H1 (cell line): Measurements from ENCODE around the gene UHRF1. TPM values are rescaled to one million over a fixed set of nuclear protein-coding genes. Genes with fewer than 3 reads are reported as not detected.

Source experiments
- CTCF ChIA-PET: fragments of 300-600 bp; sonication (Branson Sonifier 250); formaldehyde crosslinking; loops from one replicate; lab custom pipeline; 2021; ENCODE audit not compliant: partially characterized antibody; lab: Charles Lee
- POLR2A ChIA-PET: fragments of 300-600 bp; sonication (Branson Sonifier 250); formaldehyde crosslinking; loops from one replicate; lab custom pipeline; 2021; ENCODE audit warnings: inconsistent platforms; ENCODE audit not compliant: partially characterized antibody; lab: Charles Lee
- DNase-seq, 2 experiments: peaks; one replicate each; pipeline versions ENCODE4 v3.0.0 to v3.0.0-alpha.2; 2010 to 2022; ENCODE audit warnings: low spot score in 2 of 2, low read depth in 1 of 2, mixed read lengths in 1 of 2
- FAIRE-seq: peaks from 2 replicates; lab custom pipeline; 2011; peaks lifted over from hg19 to GRCh38; lab: Jason Lieb, UNC
- H2AFZ ChIP-seq: 2 replicates; pipeline ENCODE4 v1.8.1; 2012; ENCODE audit warnings: low read length, inconsistent platforms
- H2AK5ac ChIP-seq: 2 replicates; pipeline ENCODE4 v1.6.1; 2013; ENCODE audit warnings: low read depth, low read length
- H2BK120ac ChIP-seq: replicated peaks from 2 replicates; pipeline ENCODE3; 2013; ENCODE audit warnings: low read depth, low read length, inconsistent platforms
- H2BK12ac ChIP-seq: 2 replicates; pipeline ENCODE4 v1.6.1; 2013; ENCODE audit warnings: low read depth, low read length
- H2BK15ac ChIP-seq: 2 replicates; pipeline ENCODE4 v1.6.1; 2013; ENCODE audit warnings: low read length
- H2BK20ac ChIP-seq: 2 replicates; pipeline ENCODE4 v1.6.1; 2013; ENCODE audit warnings: low read length
- H2BK5ac ChIP-seq: 2 replicates; pipeline ENCODE4 v1.6.1; 2013; ENCODE audit warnings: low read depth, low read length
- H3K14ac ChIP-seq: 2 replicates; pipeline ENCODE4 v1.6.1; 2013; ENCODE audit warnings: inconsistent platforms; ENCODE audit not compliant: insufficient read length
- H3K18ac ChIP-seq: 2 replicates; pipeline ENCODE4 v1.6.1; 2013; ENCODE audit warnings: low read length; ENCODE audit errors: extremely low read depth
- H3K23ac ChIP-seq: 2 replicates; pipeline ENCODE4 v1.6.1; 2013; ENCODE audit warnings: inconsistent platforms; ENCODE audit not compliant: insufficient read length
- H3K23me2 ChIP-seq: 2 replicates; pipeline ENCODE4 v1.6.1; 2013; ENCODE audit warnings: low read depth, low read length
- H3K27ac ChIP-seq: 2 replicates; pipeline ENCODE4 v1.6.1; 2011; ENCODE audit warnings: low read depth, low read length, inconsistent platforms
- H3K27me3 ChIP-seq, 4 experiments: replicated peaks in 1 of 4; 1 replicate in 1 of 4; 2 replicates in 3 of 4; pipeline versions ENCODE4 v1.6.1 to v1.8.1; 2011 to 2013; ENCODE audit warnings: low read length in 3 of 4, mild to moderate bottlenecking in 3 of 4, inconsistent platforms in 2 of 4, mixed read lengths in 2 of 4, moderate library complexity in 1 of 4; ENCODE audit not compliant: control insufficient read depth in 3 of 4, insufficient read depth in 3 of 4; ENCODE audit errors: extremely low read depth in 1 of 4
- H3K36me3 ChIP-seq, 4 experiments: 2 replicates each; pipeline versions ENCODE4 v1.6.1 to v1.8.1; 2011 to 2013; ENCODE audit warnings: mild to moderate bottlenecking in 4 of 4, low read length in 3 of 4, moderate library complexity in 2 of 4, control low read depth in 1 of 4, inconsistent platforms in 1 of 4; ENCODE audit not compliant: insufficient read depth in 4 of 4, control insufficient read depth in 2 of 4
- H3K4ac ChIP-seq: replicated peaks from 2 replicates; pipeline ENCODE3; 2013; ENCODE audit warnings: low read length, low read depth, mixed read lengths, inconsistent platforms; ENCODE audit not compliant: insufficient read length
- H3K4me1 ChIP-seq, 4 experiments: replicated peaks in 1 of 4; 1 replicate in 1 of 4; 2 replicates in 3 of 4; pipeline versions ENCODE4 v1.6.1 to v1.8.1; 2011 to 2013; ENCODE audit warnings: low read length in 3 of 4, inconsistent platforms in 2 of 4, mixed read lengths in 1 of 4; ENCODE audit not compliant: insufficient read depth in 4 of 4, control insufficient read depth in 3 of 4
- H3K4me2 ChIP-seq, 2 experiments: 2 replicates each; pipeline versions ENCODE4 v1.6.1 to v1.8.1; 2011 to 2013; ENCODE audit warnings: low read depth in 2 of 2, low read length in 2 of 2, control low read depth in 1 of 2, inconsistent platforms in 1 of 2, mild to moderate bottlenecking in 1 of 2; ENCODE audit not compliant: insufficient read depth in 1 of 2
- H3K4me3 ChIP-seq, 4 experiments: fragments of 200-600, 300-600 bp in 1 of 4; sonication (generic), shearing (Covaris generic), sonication (Bioruptor Twin) in 1 of 4; 2 replicates each; pipeline versions ENCODE4 v1.5.1 to v1.8.1; 2011 to 2016; ENCODE audit warnings: low read length in 4 of 4, low read depth in 3 of 4, control low read depth in 2 of 4, inconsistent platforms in 2 of 4, mild to moderate bottlenecking in 2 of 4, mixed read lengths in 1 of 4, moderate library complexity in 1 of 4; ENCODE audit not compliant: insufficient read depth in 2 of 4; ENCODE audit errors: extremely low read depth in 1 of 4
- H3K56ac ChIP-seq: replicated peaks from 2 replicates; pipeline ENCODE3; 2013; ENCODE audit warnings: low read depth, mild to moderate bottlenecking, mixed read lengths, low read length, inconsistent platforms; ENCODE audit not compliant: insufficient read length
- H3K79me1 ChIP-seq: 2 replicates; pipeline ENCODE4 v1.6.1; 2013; ENCODE audit warnings: low read depth, low read length, control low read depth
- H3K79me2 ChIP-seq, 2 experiments: 2 replicates each; pipeline versions ENCODE4 v1.6.1 to v1.8.1; 2012 to 2013; ENCODE audit warnings: low read length in 2 of 2, mild to moderate bottlenecking in 2 of 2, inconsistent platforms in 1 of 2; ENCODE audit not compliant: insufficient read depth in 2 of 2, control insufficient read depth in 1 of 2
- H3K9ac ChIP-seq, 4 experiments: replicated peaks in 1 of 4; 1 replicate in 1 of 4; 2 replicates in 3 of 4; pipeline versions ENCODE4 v1.6.1 to v1.8.1; 2011 to 2013; ENCODE audit warnings: low read depth in 3 of 4, low read length in 3 of 4, control low read depth in 2 of 4, mild to moderate bottlenecking in 2 of 4, moderate library complexity in 2 of 4, inconsistent platforms in 1 of 4; ENCODE audit errors: extremely low read depth in 1 of 4
- H3K9me3 ChIP-seq, 2 experiments: 2 replicates each; pipeline versions ENCODE4 v1.6.1 to v1.8.1; 2012 to 2013; ENCODE audit warnings: mild to moderate bottlenecking in 2 of 2, moderate library complexity in 2 of 2, control low read depth in 1 of 2, inconsistent platforms in 1 of 2, low read depth in 1 of 2, low read length in 1 of 2, mixed read lengths in 1 of 2; ENCODE audit not compliant: insufficient read depth in 2 of 2
- H4K20me1 ChIP-seq, 2 experiments: replicated peaks in 1 of 2; 2 replicates each; pipeline versions ENCODE3 to v1.8.1; 2011 to 2013; ENCODE audit warnings: inconsistent platforms in 2 of 2, low read length in 2 of 2, mild to moderate bottlenecking in 1 of 2; ENCODE audit not compliant: insufficient read depth in 2 of 2, control insufficient read depth in 1 of 2
- H4K5ac ChIP-seq: 2 replicates; pipeline ENCODE4 v1.6.1; 2013; ENCODE audit warnings: low read length, low read depth, mixed read lengths, inconsistent platforms; ENCODE audit not compliant: insufficient read length
- H4K8ac ChIP-seq: 2 replicates; pipeline ENCODE4 v1.8.0; 2013; ENCODE audit warnings: mild to moderate bottlenecking, moderate library complexity, low read length, inconsistent platforms; ENCODE audit not compliant: insufficient read depth; ENCODE audit errors: extremely low read depth
- H4K91ac ChIP-seq: replicated peaks from 2 replicates; pipeline ENCODE3; 2013; ENCODE audit warnings: low read length, mixed read lengths, inconsistent platforms; ENCODE audit not compliant: insufficient read length
- BACH1 ChIP-seq: IDR thresholded peaks from 2 replicates; pipeline ENCODE4 v1.6.1; 2012; ENCODE audit warnings: low read length, improper control_type of control experiment
- CEBPB ChIP-seq: IDR thresholded peaks from 2 replicates; pipeline ENCODE4 v1.6.1; 2012; ENCODE audit warnings: low read depth, low read length
- FOSL1 ChIP-seq: IDR thresholded peaks from 2 replicates; pipeline ENCODE4 v1.6.1; 2011; ENCODE audit warnings: mild to moderate bottlenecking, low read depth, low read length, moderate library complexity; ENCODE audit not compliant: insufficient read depth
- GTF2F1 ChIP-seq: IDR thresholded peaks from 2 replicates; pipeline ENCODE4 v1.6.1; 2012; ENCODE audit warnings: low read depth, low read length, improper control_type of control experiment, borderline replicate concordance
- HDAC6 ChIP-seq: IDR thresholded peaks from one replicate; pipeline ENCODE4 v1.7.1; 2012; ENCODE audit warnings: low read depth, mild to moderate bottlenecking, inconsistent platforms, low read length, moderate library complexity
- KDM1A ChIP-seq: fragments of 200-600, 300-600 bp; sonication (generic); IDR thresholded peaks from 2 replicates; pipeline ENCODE4 v1.7.1; 2016; ENCODE audit warnings: mild to moderate bottlenecking, low read length, borderline replicate concordance
- KDM5A ChIP-seq: fragments of 200-600 bp; IDR thresholded peaks from 2 replicates; pipeline ENCODE4 v1.7.1; 2012; ENCODE audit warnings: mild to moderate bottlenecking, low read length, inconsistent platforms, mixed read lengths
- SAP30 ChIP-seq: fragments of 300-600 bp; sonication (generic); IDR thresholded peaks from 2 replicates; pipeline ENCODE4 v1.7.1; 2012; ENCODE audit warnings: low read length, moderate library complexity, mild to moderate bottlenecking, inconsistent platforms; ENCODE audit not compliant: insufficient read depth, insufficient replicate concordance
- SRF ChIP-seq: IDR thresholded peaks from 2 replicates; pipeline ENCODE4 v1.6.1; 2011; ENCODE audit warnings: mild to moderate bottlenecking, low read depth, low read length, moderate library complexity
- WGBS, 2 experiments: shearing (Covaris generic) in 1 of 2; methylation state at CpG; one replicate each; pipeline versions ENCODE4 v1.1.6 to v1.1.7; 2013 to 2015; ENCODE audit warnings: low lambda C conversion rate in 2 of 2, mixed read lengths in 2 of 2, inconsistent platforms in 1 of 2, low coverage in 1 of 2, missing lambda C conversion rate in 1 of 2; ENCODE audit not compliant: insufficient replicate concordance in 2 of 2, insufficient coverage in 1 of 2, insufficient read length in 1 of 2; ENCODE audit errors: extremely low coverage in 1 of 2, missing lambda C conversion rate in 1 of 2; 5-methylcytosine and 5-hydroxymethylcytosine counted together
- polyA plus RNA-seq, 7 experiments: library from polyadenylated mRNA; depleted of rRNA in 3 of 7; stranded (reverse) in 5 of 7; unstranded in 2 of 7; fragments of >200 nt in 5 of 7; fragments of 200-250 nt in 2 of 7; gene quantifications; 1 replicate in 5 of 7; 2 replicates in 1 of 7; 4 replicates in 1 of 7; pipeline versions ENCODE4 v1.2.1 to v1.2.3, GENCODE V29; 2011 to 2013; ENCODE audit warnings: missing spikeins in 2 of 7, mixed read lengths in 2 of 7
- total RNA-seq: library from RNA; stranded (reverse); fragmentation: NEBNext Ultra II Directional; extraction: Animal tissue kit (Norgen Biotek cat#: 25700); gene quantifications from 2 replicates; pipeline ENCODE4 v1.2.1, GENCODE V29; 2021

Gene UHRF1
- total and polyA plus RNA-seq, 2 of the 8 experiments (the other 6 are each of a cell fraction or from before 2014, with no cell fraction given), result 14.7 to 65.8 TPM

DNA sequence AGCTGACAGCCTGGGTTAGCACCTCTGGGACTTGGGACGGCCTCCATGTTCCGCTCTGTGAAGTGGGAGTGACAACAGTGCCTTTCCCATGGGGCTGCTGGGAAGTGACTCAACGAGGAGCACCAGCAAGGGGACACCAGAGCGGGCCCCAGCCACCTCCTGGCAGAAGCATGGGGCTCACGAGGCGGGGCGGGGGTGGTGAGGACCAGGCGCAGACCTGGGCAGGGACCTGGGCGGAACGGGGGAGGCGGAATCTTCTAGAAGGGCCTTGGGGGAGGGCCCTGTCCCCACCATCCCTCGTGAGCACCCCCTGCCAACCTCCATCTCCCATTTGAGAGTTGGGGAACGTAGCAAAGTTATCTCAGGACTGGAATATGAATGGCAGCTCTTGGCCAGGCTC is 97.5 kb downstream of the UHRF1 start:
- Histone ChIP-seq H3K79me1 (peaks cover 15% of the 10 kb centered on the region), H3K4me1 (no peaks in the 10 kb centered on the region; a peak in 1 of 7 replicates), H2AK5ac (no peak overlapping the region), H2AFZ (no peak overlapping the region), H4K91ac (no peak overlapping the region), H3K4me2 (no peak overlapping the region), H4K20me1 (peaks cover 11 to 13% of the 10 kb centered on the region in 2 experiments), H3K56ac (no peak overlapping the region), H3K23me2 (no peaks in the 10 kb centered on the region), H3K9ac (no peak overlapping the region), H2BK120ac (no peak overlapping the region), H2BK5ac (no peak overlapping the region), H3K27ac (no peak overlapping the region), H3K23ac (no peak overlapping the region), H3K4ac (no peak overlapping the region), H3K14ac (no peak overlapping the region), H2BK15ac (no peak overlapping the region), H3K79me2 (peaks cover 0 to 55% of the 10 kb centered on the region in 2 experiments; a peak in 2 of 4 replicates), H2BK20ac (no peak overlapping the region), H3K27me3 (no peaks in the 10 kb centered on the region), H2BK12ac (no peak overlapping the region), H3K4me3 (no peak overlapping the region), H3K36me3 (no peaks in the 10 kb centered on the region), H3K9me3 (no peaks in the 10 kb centered on the region), H4K5ac (no peak overlapping the region), H4K8ac (no peak overlapping the region), H3K18ac (no peak overlapping the region)
- DNase-seq (no peak), FAIRE-seq (no peak)
- no peak for TF ChIP-seq SAP30
- no peak for TF ChIP-seq KDM1A
- TF ChIP-seq GTF2F1, result no peak
- TF ChIP-seq CEBPB, result no peak
- no peak for TF ChIP-seq SRF
- no peak for TF ChIP-seq KDM5A
- no peak for TF ChIP-seq BACH1
- no peak for TF ChIP-seq HDAC6
- no peak for TF ChIP-seq FOSL1
- ChIA-PET CTCF (interaction anchor here (0.6 to 1.7 kb wide), 4 partner anchors 19 to 139 kb away, joined by 3 to 9 read pairs (median 4); no protein-coding TSS in a partner anchor), POLR2A (no interaction called here)
- 89% methylated on average over 12 of the region's 13 CpGs; no CpG with 5 or more reads in 1 of the 2 experiments for WGBS, 2 experiments
